Ascending aorta (tissue), 2 donors: ENCODE measurements around the gene RIOK3. TPM values are rescaled to one million over a fixed set of nuclear protein-coding genes. Genes with fewer than 3 reads are reported as not detected.

Source experiments
- DNase-seq, 2 donors: peaks; one replicate each; pipeline ENCODE4 v3.0.0-alpha.2; 2019; ENCODE audit warnings: low spot score in 2 of 2
- H3K27ac ChIP-seq, 2 donors: fragments of 200-600 bp; sonication (generic); one replicate each; pipeline ENCODE4 v1.5.1; 2016 to 2017; ENCODE audit warnings: mild to moderate bottlenecking in 1 of 2
- H3K27me3 ChIP-seq: fragments of 200-600 bp; sonication (generic); one replicate; pipeline ENCODE4 v1.5.1; 2017
- H3K36me3 ChIP-seq, 2 donors: fragments of 200-600 bp; sonication (generic); one replicate each; pipeline ENCODE4 v1.5.1; 2016
- H3K4me1 ChIP-seq, 2 donors: fragments of 200-600 bp; sonication (generic); one replicate each; pipeline ENCODE4 v1.5.1; 2016 to 2017; ENCODE audit warnings: mild to moderate bottlenecking in 1 of 2
- H3K4me3 ChIP-seq, 2 donors: fragments of 200-600 bp; sonication (generic); one replicate each; pipeline ENCODE4 v1.5.1; 2016 to 2017; ENCODE audit warnings: mild to moderate bottlenecking in 1 of 2
- H3K9me3 ChIP-seq, 2 donors: fragments of 200-600 bp; sonication (generic); one replicate each; pipeline ENCODE4 v1.5.1; 2016
- CTCF ChIP-seq, 3 experiments: fragments of 200-600 bp in 2 of 3; fragments of 450-650 bp in 1 of 3; sonication (generic) in 2 of 3; IDR thresholded peaks; one replicate each; pipeline ENCODE4 v1.5.1; 2016 to 2019; ENCODE audit warnings: antibody characterized with exemption in 3 of 3, mild to moderate bottlenecking in 1 of 3, moderate library complexity in 1 of 3
- intact Hi-C: fragments of 100-400 bp; cut with DNase I; formaldehyde crosslinking; loops from one replicate; pipeline ENCODE4 v1.15.1; 2023
- total RNA-seq: library from RNA; depleted of rRNA; stranded (reverse); fragments of >200 nt; gene quantifications from one replicate; pipeline ENCODE4 v1.1.0, GENCODE V29; 2016

Gene RIOK3
- total RNA-seq, 1 donor from 2014 or later, result 9.3 TPM

- H3K27ac ChIP-seq, result no peak overlapping the region
- no peak for DNase-seq
- no peaks in the 10 kb centered on the region for H3K9me3 ChIP-seq
- H3K36me3 ChIP-seq, result peaks cover 38 to 59% of the 10 kb centered on the region in 2 donors
- no peaks in the 10 kb centered on the region for H3K4me1 ChIP-seq
- no peaks in the 10 kb centered on the region for H3K27me3 ChIP-seq
- H3K4me3 ChIP-seq, result no peak overlapping the region
- no peak for TF ChIP-seq CTCF (IDR thresholded peaks at IDR 0.05)
- intact Hi-C loops, result no loop called here
Observed at GRCh38 chr18:23512641-23513040, 59.6 kb downstream of the RIOK3 start.

GRCh38 chr18:23515911-23516546 lies 62.9 kb downstream of the RIOK3 start:
- Histone ChIP-seq H3K4me1 (no peaks in the 10 kb centered on the region), H3K27ac (peak overlapping the region in 1 of 2 donors; percentile 4), H3K9me3 (no peaks in the 10 kb centered on the region), H3K36me3 (peaks cover 45 to 59% of the 10 kb centered on the region in 2 donors), H3K4me3 (no peak overlapping the region), H3K27me3 (no peaks in the 10 kb centered on the region)
- peak; percentile 57 to 85 (median 78) for TF ChIP-seq CTCF (IDR thresholded peaks at IDR 0.05)
- peak in 1 of 2 donors; percentile 77 for DNase-seq
- intact Hi-C loops, result loop anchor here (1.0 kb wide), 1 partner anchor 71 kb away; no protein-coding TSS in a partner anchor

GRCh38 chr18:23519734-23520133 lies 66.6 kb downstream of the RIOK3 start:
- Histone ChIP-seq H3K27me3 (no peaks in the 10 kb centered on the region), H3K4me3 (no peak overlapping the region), H3K4me1 (no peaks in the 10 kb centered on the region), H3K36me3 (peaks cover 59 to 86% of the 10 kb centered on the region in 2 donors), H3K9me3 (no peaks in the 10 kb centered on the region), H3K27ac (no peak overlapping the region)
- no peak for TF ChIP-seq CTCF (IDR thresholded peaks at IDR 0.05)
- intact Hi-C loops, result no loop called here
- no peak for DNase-seq

- no peaks in the 10 kb centered on the region for H3K27me3 ChIP-seq
- TF ChIP-seq CTCF (IDR thresholded peaks at IDR 0.05), result no peak
- DNase-seq, result no peak
- H3K27ac ChIP-seq, result peak overlapping the region in 1 of 2 donors; percentile 1
- peaks cover 73 to 98% of the 10 kb centered on the region in 2 donors for H3K36me3 ChIP-seq
- no peaks in the 10 kb centered on the region for H3K4me1 ChIP-seq
- H3K4me3 ChIP-seq, result no peak overlapping the region
- H3K9me3 ChIP-seq, result no peaks in the 10 kb centered on the region
- intact Hi-C loops, result no loop called here
Observed at GRCh38 chr18:23521271-23521670, 68.2 kb downstream of the RIOK3 start.

GRCh38 chr18:23521907-23522306 lies 68.8 kb downstream of the RIOK3 start:
- no peaks in the 10 kb centered on the region for H3K9me3 ChIP-seq
- H3K27me3 ChIP-seq, result no peaks in the 10 kb centered on the region
- no peak for TF ChIP-seq CTCF (IDR thresholded peaks at IDR 0.05)
- peak overlapping the region; percentile 1 to 5 for H3K27ac ChIP-seq
- DNase-seq, result no peak
- peaks cover 78 to 98% of the 10 kb centered on the region in 2 donors for H3K36me3 ChIP-seq
- no peaks in the 10 kb centered on the region for H3K4me1 ChIP-seq
- no peak overlapping the region for H3K4me3 ChIP-seq
- intact Hi-C loops, result no loop called here
